ENCODE results near the gene WNT3. TPM values are rescaled to one million over a fixed set of nuclear protein-coding genes. Genes with fewer than 3 reads are reported as not detected.

Gene WNT3
- total and polyA plus RNA-seq, 2 donors (not counting 1 experiment from before 2014, with no cell fraction given) = 0.86 to 1.4 TPM

- no peak for TF ChIP-seq CTCF (IDR thresholded peaks at IDR 0.05)
- TF ChIP-seq EZH2 (IDR thresholded peaks at IDR 0.05; ENCODE audit: borderline replicate concordance, insufficient read depth, low read depth, low read length, poor library complexity, severe bottlenecking) = no peak
- H3K27me3 Mint-ChIP-seq = peaks cover 37% of the 10 kb centered on the region
- H3K27me3 ChIP-seq (replicated peaks in 1 of 4; ENCODE audit: control extremely low read depth in 1 of 4, control insufficient read depth in 3 of 4, insufficient read depth in 4 of 4, low read length in 3 of 4) = peaks cover 0 to 19% (median 0%) of the 10 kb centered on the region in 4 experiments
These were observed 28.3 kb downstream of the WNT3 start for GRCh38 chr17:46790216-46790615.

GRCh38 chr17:46789610-46790009, 28.9 kb downstream of the WNT3 start:
- Histone ChIP-seq H3K4me1 (ENCODE audit: control insufficient read depth in 2 of 2, insufficient read depth in 2 of 2, low read length in 2 of 2) (no peaks in the 10 kb centered on the region), H3K36me3 (replicated peaks in 1 of 2; ENCODE audit: control extremely low read depth in 1 of 2, control insufficient read depth in 1 of 2, extremely low read depth in 1 of 2, insufficient read depth in 2 of 2, low read length in 1 of 2) (no peaks in the 10 kb centered on the region), H3K79me2 (ENCODE audit: control insufficient read depth, insufficient read depth, low read length) (no peaks in the 10 kb centered on the region), H3K4me3 (ENCODE audit: control extremely low read depth in 1 of 5, extremely low read depth in 1 of 5, insufficient read depth in 1 of 5, low read depth in 2 of 5, low read length in 4 of 5) (no peak overlapping the region), H2AFZ (ENCODE audit: insufficient read depth, low read depth, low read length, poor library complexity, severe bottlenecking) (no peak overlapping the region), H3K9me3 (ENCODE audit: control extremely low read depth in 1 of 3, control insufficient read depth in 2 of 3, insufficient read depth in 1 of 3, low read length in 2 of 3) (peaks cover 0 to 17% (median 4%) of the 10 kb centered on the region in 3 donors), H3K27me3 (replicated peaks in 1 of 4; ENCODE audit: control extremely low read depth in 1 of 4, control insufficient read depth in 3 of 4, insufficient read depth in 4 of 4, low read length in 3 of 4) (peaks cover 0 to 18% (median 0%) of the 10 kb centered on the region in 4 experiments), H3K9ac (ENCODE audit: low read length) (no peak overlapping the region), H4K20me1 (ENCODE audit: control insufficient read depth, insufficient read depth, low read length, poor library complexity, severe bottlenecking) (no peaks in the 10 kb centered on the region), H3K4me2 (replicated peaks; ENCODE audit: low read depth, low read length, poor library complexity, severe bottlenecking) (no peak overlapping the region), H3K27ac (ENCODE audit: low read length in 2 of 2) (no peak overlapping the region)
- Mint-ChIP-seq H3K27me3 (peaks cover 37% of the 10 kb centered on the region), H3K9me3 (ENCODE audit: insufficient read depth) (no peaks in the 10 kb centered on the region), H3K27ac (no peak overlapping the region), H3K4me3 (no peak overlapping the region), H3K4me1 (no peaks in the 10 kb centered on the region)
- intact Hi-C loops (cut with micrococcal nuclease) = no loop called here
- TF ChIP-seq EZH2 (IDR thresholded peaks at IDR 0.05; ENCODE audit: borderline replicate concordance, insufficient read depth, low read depth, low read length, poor library complexity, severe bottlenecking) (no peak), CTCF (IDR thresholded peaks at IDR 0.05) (no peak)
- 79% methylated on average over 8 of the region's 8 CpGs for WGBS (ENCODE audit: insufficient coverage)
- ChIA-PET POLR2A (no interaction called here), CTCF (no interaction called here)
- ATAC-seq (ENCODE audit: low read depth) = no peak
- DNase-seq = no peak

More at GRCh38 chr17:46790216-46790615, 28.3 kb downstream of the WNT3 start:
- Histone ChIP-seq H3K4me1 (ENCODE audit: control insufficient read depth in 2 of 2, insufficient read depth in 2 of 2, low read length in 2 of 2) (no peaks in the 10 kb centered on the region), H4K20me1 (ENCODE audit: control insufficient read depth, insufficient read depth, low read length, poor library complexity, severe bottlenecking) (no peaks in the 10 kb centered on the region), H3K27ac (ENCODE audit: low read length in 2 of 2) (no peak overlapping the region), H3K36me3 (replicated peaks in 1 of 2; ENCODE audit: control extremely low read depth in 1 of 2, control insufficient read depth in 1 of 2, extremely low read depth in 1 of 2, insufficient read depth in 2 of 2, low read length in 1 of 2) (no peaks in the 10 kb centered on the region), H3K9ac (ENCODE audit: low read length) (no peak overlapping the region), H3K4me3 (ENCODE audit: control extremely low read depth in 1 of 5, extremely low read depth in 1 of 5, insufficient read depth in 1 of 5, low read depth in 2 of 5, low read length in 4 of 5) (no peak overlapping the region), H2AFZ (ENCODE audit: insufficient read depth, low read depth, low read length, poor library complexity, severe bottlenecking) (no peak overlapping the region), H3K9me3 (ENCODE audit: control extremely low read depth in 1 of 3, control insufficient read depth in 2 of 3, insufficient read depth in 1 of 3, low read length in 2 of 3) (peaks cover 0 to 17% (median 4%) of the 10 kb centered on the region in 3 donors), H3K79me2 (ENCODE audit: control insufficient read depth, insufficient read depth, low read length) (no peaks in the 10 kb centered on the region), H3K4me2 (replicated peaks; ENCODE audit: low read depth, low read length, poor library complexity, severe bottlenecking) (no peak overlapping the region)
- H3K4me3 Mint-ChIP-seq = no peak overlapping the region
- CTCF ChIA-PET = no interaction called here
- WGBS (ENCODE audit: insufficient coverage) = 82% methylated on average over 3 of the region's 3 CpGs
- no peak overlapping the region for H3K27ac Mint-ChIP-seq
- ATAC-seq (ENCODE audit: low read depth) = no peak
- no peaks in the 10 kb centered on the region for H3K9me3 Mint-ChIP-seq (ENCODE audit: insufficient read depth)
- H3K4me1 Mint-ChIP-seq = no peaks in the 10 kb centered on the region
- intact Hi-C loops (cut with micrococcal nuclease) = no loop called here
- DNase-seq = no peak
- POLR2A ChIA-PET = no interaction called here
